ENCODE measurements around the gene CCDC174.

The CCDC174 gene

GRCh38 chr3:14700891-14701290 lies 49.3 kb downstream of the CCDC174 start:
- no peak for TF ChIP-seq CTCF (IDR thresholded peaks at IDR 0.05; ENCODE audit: control insufficient read depth, insufficient read depth, low read depth, low read length, missing control alignments)
- H3K4me3 ChIP-seq (ENCODE audit: control insufficient read depth, low read depth, low read length): no peak overlapping the region

DNA sequence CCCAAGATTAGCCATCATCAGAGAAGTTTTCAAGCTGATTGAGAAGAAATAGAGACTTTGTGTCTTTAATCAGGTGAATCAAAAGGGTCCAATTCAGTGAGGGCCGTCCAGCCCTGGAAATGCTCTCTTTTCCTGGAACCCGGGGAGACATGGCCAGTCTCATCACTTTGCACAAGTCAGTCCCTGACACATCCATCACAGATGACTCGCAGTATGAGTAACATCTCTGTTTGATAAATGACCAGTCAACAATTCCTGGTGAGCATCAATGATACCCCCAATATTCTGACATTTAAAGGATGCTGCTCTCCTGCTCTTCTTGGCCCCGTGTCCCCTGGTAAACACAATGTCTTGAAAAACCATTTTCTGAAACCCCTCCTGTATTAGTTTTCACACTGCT lies 50.1 kb downstream of the CCDC174 start:
- TF ChIP-seq CTCF (IDR thresholded peaks at IDR 0.05; ENCODE audit: control insufficient read depth, insufficient read depth, low read depth, low read length, missing control alignments): no peak
- H3K4me3 ChIP-seq (ENCODE audit: control insufficient read depth, low read depth, low read length): no peak overlapping the region
- no peak for DNase-seq (ENCODE audit: low read depth)

More at GRCh38 chr3:14700891-14701290, 49.3 kb downstream of the CCDC174 start:
- no peak for DNase-seq (ENCODE audit: low read depth)

GRCh38 chr3:14703128-14703750 lies 51.7 kb downstream of the CCDC174 start:
- TF ChIP-seq CTCF (IDR thresholded peaks at IDR 0.05; ENCODE audit: control insufficient read depth, insufficient read depth, low read depth, low read length, missing control alignments): no peak
- DNase-seq (ENCODE audit: low read depth): no peak
- no peak overlapping the region for H3K4me3 ChIP-seq (ENCODE audit: control insufficient read depth, low read depth, low read length)

DNA sequence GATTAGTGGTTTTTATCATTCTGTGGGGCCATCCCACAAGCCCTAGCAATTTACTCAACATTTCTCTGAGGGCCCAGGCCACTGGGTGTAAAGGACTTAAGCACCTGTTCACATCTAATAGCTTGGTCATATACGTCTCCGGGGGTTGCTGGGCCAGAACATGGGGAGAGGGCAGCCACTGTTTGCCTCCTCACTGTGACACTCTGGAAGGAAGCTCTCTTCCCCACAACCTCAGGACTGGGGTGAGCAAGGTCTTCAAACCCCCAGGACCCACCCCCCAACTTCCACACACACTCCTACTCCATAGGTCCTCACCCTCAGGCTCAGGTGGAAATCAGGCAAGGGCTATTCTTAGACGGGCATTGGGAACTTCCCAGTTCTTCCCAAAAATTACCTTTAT lies 52.2 kb downstream of the CCDC174 start:
- no peak for TF ChIP-seq CTCF (IDR thresholded peaks at IDR 0.05; ENCODE audit: control insufficient read depth, insufficient read depth, low read depth, low read length, missing control alignments)
- H3K4me3 ChIP-seq (ENCODE audit: control insufficient read depth, low read depth, low read length): no peak overlapping the region
- DNase-seq (ENCODE audit: low read depth): no peak

DNA sequence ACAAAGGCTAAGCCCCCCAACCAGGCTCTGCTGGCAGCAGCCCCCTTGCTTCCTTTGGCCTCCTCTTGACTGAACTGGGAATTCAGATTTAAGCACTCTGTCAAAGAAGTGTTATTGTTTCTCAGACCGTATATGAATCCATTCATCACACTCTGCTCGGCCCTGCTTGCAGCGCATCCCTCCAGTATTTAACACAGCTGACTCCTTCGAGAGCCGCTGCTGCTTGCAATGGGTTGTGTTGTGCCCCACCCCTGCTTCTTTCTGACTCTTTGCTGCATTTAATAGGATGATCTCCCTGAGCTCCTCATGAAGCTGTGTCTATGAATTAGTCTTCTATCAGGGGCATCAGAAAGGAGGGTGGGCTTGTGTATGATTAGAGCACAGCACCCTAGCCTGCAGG lies 54.5 kb downstream of the CCDC174 start:
- TF ChIP-seq CTCF (IDR thresholded peaks at IDR 0.05; ENCODE audit: control insufficient read depth, insufficient read depth, low read depth, low read length, missing control alignments): no peak
- no peak for DNase-seq (ENCODE audit: low read depth)
- no peak overlapping the region for H3K4me3 ChIP-seq (ENCODE audit: control insufficient read depth, low read depth, low read length)

DNA sequence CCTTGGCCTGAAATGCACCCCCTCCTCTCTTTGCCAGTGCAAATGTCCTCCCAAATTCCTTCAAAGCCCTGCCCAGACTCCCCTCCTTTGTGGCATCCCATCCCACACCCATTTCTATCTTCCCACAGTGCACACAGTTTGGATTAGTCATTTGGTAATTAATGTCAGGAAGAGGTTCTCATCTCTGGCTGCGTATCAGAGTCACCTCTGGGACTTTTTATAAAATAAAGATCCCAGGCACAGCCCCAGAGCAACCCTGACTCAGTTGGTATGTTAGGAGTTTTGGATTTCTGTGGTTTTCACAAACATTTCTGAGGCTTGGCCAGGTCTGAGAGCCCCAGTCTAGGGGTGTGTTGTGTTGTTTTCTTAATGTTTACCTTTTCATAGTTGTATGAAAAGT lies 65.0 kb downstream of the CCDC174 start:
- H3K4me3 ChIP-seq (ENCODE audit: control insufficient read depth, low read depth, low read length): no peak overlapping the region
- no peak for DNase-seq (ENCODE audit: low read depth)

More for the DNA sequence above, 65.0 kb downstream of the CCDC174 start:
- TF ChIP-seq CTCF (IDR thresholded peaks at IDR 0.05; ENCODE audit: control insufficient read depth, insufficient read depth, low read depth, low read length, missing control alignments): no peak
